CD4-positive, alpha-beta T cell treated with Interleukin-17A for 4 hours (primary cell): ENCODE data around the gene MBD5.
"Not testable (repeated sequence)": the region's sequence is repeated elsewhere in the genome, so short reads cannot be mapped to it uniquely, and the experiment has no call there.

ENCODE experiments used
- DNase-seq: peaks from one replicate; pipeline ENCODE4 v3.0.0-alpha.2; 2020; ENCODE audit warnings: mixed read lengths

MBD5 gene

DNA sequence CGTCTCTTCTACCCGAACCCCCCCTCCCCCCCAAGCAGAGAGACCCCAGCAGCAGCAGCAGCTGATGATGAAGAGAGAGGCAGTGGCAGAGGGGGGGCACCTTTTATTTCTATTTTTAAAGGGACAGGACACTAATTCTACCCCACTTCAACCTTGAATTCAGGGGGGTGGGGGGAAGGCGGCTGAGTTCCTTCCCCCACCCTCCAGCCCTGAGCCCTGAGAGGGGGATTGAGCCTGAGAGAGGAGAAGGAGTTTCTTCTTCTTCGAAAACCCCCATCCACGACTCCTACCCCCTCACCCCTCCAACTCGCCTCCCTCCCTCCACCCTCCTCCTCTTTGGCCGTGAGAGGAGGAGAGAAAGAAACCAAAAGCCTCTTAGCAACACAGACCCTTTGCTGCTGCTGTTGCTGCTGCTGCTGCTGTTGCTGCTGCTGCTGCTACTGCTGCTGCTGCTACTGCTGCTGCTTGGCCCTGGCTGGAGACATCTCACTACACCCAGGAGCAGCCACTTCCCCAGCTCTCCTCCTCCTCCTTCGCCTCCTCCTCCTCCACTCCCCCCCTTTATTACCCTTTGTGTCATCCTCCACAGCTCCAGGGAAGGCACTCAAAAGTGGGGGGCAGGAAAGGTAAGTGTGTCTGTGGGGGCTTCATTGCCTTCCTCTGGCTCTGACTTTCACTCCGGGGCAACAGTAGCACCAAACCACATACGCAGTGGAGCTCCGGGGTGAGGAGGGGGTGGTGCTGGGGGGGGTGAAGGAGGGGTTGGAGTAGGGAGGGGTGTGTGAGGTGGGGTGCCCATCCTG is at the start of gene MBD5:
Gene MBD5, plus strand, starts transcription at position 33 of the 803 bp plus-strand sequence.
- DNase-seq = peak; percentile 50

DNA sequence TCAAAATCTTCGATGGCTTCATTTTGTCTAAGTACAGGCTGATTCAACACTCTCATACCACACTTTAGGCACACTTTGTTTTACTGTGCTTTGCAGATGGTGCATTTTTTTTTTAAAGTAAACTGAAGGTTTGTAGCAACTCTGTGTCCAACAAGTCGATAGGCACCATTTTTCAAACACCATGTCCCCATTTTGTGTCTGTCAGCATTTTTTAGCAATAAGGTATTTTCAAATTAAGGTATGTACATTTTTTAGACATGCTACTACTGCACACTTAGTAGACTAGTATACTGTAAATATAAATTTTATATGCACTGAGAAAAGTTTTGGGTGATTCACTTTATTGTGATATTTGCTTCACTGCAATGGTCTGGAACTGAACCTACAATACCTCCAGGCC is 44.8 kb upstream of the MBD5 start:
- no peak for DNase-seq

DNA sequence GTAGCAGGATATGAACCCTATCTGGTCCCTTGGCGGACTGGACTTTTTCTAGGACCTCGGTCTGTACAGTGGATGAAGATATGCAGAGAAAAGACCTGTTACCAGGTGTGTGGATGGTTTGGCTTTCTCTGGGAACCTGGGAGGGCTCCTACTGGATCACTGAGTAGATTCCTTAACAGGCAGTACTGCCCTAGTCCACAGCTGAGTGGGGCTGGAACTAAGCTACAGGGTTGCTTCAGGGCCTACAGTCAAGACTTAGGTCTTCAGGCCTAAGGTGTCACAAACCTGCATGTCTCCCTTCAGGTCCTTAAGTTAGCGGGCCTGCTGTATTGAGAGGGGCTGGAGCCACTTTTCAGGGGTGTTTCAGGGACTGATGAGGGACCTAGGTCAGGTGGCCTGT is 43.2 kb upstream of the MBD5 start:
- DNase-seq = no peak

DNA sequence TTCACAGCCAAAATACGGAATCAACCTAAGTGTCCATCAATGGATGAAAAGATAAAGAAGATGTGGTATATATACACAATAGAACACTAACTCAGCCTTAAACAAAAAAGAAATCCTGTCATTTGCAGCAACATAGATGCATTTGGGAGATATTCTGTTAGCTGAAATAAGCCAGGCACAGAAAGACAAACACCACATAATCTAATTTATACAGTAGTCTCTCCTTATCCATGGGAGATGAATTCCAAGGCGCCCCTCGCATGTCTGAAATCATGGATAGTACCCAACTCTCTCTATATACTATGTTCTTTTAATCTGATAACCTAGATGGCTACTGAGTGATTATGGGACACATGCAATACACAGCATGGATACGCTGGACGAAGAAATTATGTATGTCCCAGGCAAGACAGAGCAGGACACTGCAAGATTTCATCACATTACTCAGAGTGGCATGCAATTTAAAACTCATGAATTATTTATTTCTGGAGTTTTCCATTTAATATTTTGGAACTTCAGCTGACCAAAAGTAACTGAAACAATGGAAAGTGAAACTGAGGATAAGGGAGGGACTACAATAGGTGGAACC is 39.9 kb upstream of the MBD5 start:
- DNase-seq = no peak

DNA sequence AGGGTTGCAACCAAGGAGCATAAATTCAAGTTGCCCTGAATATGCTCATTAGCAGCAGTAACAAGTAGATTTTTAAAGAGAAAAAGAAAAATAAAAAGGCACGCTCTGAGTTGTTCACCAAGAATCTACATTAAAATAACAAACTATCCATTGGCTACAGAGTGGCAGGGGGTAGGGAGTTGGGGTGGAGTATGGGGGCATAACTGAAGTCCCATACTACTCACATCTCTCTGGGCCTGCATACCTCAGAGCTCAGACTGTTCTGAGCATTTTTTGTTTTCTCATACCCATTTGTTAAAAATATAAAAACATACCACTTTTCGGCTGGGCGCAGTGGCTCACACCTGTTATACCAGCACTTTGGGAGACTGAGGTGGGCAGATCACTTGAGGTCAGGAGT is 31.8 kb upstream of the MBD5 start:
- no peak for DNase-seq

DNA sequence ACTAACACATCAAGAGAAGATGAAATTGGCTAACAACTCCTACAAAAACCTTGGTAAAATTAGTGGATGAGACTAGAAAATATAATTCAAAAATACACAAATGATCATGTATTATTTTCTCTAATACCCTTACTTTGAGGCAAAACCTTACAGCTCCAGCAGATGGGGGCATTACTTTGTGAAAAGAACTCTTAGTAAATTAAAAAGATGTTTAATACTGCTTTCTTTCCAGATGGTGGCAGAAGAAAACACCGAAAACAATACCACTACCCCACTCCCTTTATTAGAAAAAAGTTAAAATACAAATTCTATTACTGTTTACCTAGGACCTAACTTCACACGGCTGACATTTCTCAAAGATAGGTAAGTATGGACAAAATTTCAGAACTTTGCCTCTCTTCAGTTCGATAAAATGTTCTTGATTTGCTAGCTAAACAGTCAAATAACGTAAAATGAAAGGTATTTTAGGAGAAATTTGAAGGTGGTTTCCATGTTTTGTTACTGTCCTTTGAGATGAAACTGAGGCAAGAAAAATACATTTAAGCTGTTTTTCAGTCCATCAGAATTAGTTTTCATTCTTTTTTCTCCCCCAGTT is 31.0 kb upstream of the MBD5 start:
- peak; percentile 32 for DNase-seq

DNA sequence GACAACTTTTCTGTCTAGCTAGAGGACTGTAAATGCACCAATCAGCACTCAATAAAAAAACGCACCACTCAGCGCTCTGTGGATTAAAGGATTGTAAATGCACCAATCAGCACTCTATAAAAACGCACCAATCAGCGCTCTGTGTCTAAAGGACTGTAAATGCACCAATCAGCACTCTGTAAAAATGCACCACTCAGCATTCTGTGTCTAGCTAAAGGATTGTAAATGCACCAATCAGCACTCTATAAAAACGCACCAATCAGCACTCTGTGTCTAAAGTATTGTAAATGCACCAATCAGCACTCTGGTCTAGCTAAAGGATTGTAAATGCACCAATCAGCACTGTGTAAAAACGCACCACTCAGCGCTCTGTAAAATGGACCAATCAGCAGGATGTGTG is 25.9 kb upstream of the MBD5 start:
- DNase-seq = not testable (repeated sequence)

DNA sequence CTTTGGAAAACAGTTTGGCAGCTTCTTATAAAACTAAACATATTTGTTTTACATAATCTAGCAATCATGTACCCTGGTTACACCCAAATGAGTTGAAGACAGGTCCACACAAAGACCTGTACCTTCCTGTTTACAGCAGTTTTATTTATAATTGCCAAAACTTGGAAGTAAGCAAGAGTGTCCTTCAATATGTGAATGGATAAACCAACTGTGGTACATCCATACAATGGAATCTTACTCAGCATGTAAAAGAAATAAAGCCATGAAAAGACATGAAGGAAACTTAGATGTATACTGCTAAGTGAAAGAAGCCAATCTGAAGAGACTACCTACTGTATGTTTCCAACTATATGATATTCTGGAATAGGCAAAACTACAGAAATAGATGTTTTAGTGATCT is 24.1 kb upstream of the MBD5 start:
- DNase-seq = no peak

DNA sequence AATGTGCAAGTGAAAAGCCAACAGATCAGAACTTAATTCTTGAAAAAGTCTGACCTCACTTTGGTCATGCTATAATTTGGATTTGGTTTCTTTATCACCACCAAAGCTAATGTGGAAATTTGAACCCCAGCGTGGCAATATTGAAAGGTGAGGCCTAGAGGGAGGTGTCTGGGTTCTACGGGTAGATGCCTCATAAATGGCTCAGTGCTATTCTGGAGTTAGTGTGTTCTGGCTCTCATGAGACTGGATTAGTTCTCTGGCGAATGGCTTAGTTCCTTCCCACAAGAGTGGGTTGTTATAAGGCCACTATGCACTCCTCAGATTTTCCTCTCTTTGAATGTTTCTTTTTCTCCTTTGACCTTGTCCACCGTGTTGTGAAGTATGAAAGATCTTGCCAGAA is 22.7 kb upstream of the MBD5 start:
- no peak for DNase-seq

DNA sequence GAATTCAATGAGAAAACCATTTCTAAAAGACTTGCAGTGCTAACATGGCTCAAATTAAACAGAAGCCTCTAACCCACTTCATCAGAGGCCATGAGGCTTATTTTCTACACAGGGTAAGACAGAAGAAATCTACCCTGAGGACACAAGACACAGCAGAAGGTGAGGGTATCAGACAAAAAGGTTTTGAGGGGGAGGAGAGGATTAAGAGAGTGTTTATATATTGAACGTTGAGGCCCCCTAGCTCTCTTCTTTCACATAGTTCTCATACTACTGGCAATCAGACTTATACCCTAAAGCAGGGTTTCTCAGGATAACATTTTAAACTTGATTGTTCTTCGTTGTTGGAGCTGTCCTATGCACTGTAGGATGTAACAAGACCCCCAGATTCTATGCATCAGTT is 21.8 kb upstream of the MBD5 start:
- no peak for DNase-seq

DNA sequence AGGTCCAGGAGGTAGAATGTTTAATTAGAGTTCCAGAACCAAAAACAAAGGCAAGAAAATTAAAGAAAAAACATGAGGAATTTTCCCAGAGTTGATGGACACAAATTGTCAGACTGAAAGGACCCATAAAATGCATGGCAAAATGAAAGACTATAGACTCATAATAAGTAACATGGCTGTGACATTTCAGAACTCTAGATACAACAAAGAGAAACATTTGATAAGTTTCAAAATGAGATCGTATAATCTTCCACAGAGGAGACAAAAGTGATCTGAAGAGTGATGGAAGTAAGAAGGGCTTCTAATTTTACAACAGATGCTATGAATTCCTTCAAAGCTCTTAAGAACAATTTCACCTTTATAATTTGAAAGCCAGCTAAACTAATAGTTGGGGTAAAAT is 20.8 kb upstream of the MBD5 start:
- DNase-seq = no peak

DNA sequence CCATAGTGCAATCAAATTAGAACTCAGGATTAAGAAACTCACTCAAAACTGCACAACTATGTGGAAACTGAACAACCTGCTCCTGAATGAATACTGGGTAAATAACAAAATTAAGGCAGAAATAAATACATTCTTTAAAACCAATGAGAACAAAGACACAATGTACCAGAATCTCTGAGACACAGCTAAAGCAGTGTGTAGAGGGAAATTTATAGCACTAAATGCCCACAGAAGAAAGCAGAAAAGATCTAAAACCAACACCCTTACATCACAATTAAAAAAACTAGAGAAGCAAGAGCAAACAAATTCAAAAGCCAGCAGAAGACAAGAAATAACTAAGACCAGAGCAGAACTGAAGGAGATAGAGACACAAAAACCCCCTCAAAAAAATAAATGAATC is 18.5 kb upstream of the MBD5 start:
- not testable (repeated sequence) for DNase-seq

DNA sequence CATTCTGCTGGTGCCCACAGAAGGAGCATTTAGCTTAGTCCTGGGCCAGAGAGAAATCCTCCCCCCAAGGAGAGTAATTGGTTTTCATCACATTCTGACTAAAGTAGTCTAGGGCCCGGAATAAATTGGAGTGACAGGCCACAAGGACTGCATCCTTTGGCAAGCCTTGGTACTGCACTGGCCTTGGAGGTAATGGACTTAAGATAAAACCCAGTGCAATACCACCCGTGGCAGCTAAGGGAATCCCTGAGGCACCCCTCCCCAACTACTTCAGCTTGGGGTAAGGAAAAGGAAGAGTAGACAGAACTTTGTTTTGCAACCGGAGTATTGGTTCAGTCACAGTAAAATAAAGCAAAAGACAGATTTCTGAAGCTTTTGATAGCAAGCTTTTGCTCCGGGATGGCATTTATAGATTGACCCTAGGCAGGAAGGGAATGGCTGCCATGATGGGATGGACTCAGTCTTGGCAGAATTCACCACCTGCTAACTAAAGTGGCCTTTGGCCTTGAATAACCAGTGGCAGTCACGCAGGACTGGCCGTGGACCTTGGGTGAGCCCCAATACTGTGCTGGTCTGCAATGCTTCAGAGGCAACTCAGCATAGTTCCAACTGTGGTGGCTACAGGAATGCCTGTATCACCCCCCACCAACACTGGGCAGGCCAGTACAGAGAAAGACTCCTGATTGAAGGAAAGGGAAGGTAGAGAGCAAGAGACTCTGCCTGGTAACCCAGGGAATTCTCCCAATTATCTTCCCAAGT is 14.5 kb upstream of the MBD5 start:
- no peak for DNase-seq

DNA sequence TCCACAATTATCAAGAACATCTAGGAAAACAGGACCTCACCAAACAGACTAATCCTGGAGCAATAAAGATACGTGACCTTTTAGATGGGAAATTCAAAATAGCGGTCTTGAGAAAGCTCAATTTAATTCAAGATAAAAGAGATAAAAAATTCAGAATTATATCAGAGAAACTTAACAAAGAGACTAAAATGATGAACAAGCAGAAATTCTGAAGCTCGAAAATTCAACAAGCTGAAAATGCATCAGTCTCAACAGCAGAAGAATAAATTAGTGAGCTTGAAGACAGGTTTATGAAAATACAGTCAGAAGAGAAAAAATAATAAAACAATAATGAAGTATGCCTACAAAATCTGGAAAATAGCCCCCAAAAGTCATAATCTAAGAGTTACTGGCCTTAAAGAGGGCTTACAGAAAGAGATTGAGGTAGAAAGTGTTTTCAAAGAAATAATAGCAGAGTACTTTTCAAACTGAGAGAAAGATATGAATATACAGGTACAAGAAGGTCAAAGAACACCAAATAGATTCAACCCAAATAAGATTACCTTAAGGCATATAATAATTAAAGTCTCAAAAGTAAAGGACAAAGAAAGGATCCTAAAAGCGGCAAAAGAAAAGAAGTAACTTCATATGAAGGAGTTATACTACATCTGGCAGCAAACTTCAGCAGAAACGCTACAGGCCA is 13.5 kb upstream of the MBD5 start:
- no peak for DNase-seq

DNA sequence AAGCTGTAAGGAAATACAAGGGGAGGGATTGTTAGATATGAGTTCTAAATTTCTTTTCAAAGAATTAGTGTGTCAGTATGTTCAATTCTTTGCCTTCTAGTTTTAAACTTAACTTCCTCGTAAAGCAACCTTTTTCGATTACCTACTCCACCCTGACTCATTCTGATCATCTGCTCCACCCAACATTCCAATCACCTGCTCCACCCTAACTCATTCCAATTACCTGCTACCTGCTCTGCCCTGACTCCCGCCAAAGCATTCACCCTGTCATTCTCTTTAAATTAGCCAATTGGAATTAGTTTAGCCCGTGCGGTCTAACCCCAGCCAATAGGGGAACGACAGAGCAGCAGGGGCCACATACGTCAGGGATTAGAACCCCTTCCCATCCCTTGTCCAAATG is 12.5 kb upstream of the MBD5 start:
- not testable (repeated sequence) for DNase-seq

DNA sequence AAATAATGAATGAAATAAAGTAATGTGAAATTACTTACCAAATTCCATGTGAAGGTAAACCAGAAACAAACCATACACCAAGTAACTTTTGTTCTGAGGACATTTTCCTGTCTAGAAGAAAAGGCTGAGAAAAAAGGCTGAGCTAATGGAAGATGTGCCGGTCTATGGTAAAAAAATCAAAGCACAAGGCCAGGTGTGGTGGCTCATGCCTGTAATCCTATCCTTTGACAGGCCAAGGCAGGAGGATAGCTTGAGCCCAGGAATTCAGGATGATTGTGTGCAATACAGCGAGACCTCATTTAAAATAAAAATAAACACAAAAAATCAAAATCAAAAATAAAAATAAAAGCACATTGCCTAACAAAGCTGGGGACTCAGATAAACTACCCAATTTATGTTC is 7.0 kb upstream of the MBD5 start:
- no peak for DNase-seq

DNA sequence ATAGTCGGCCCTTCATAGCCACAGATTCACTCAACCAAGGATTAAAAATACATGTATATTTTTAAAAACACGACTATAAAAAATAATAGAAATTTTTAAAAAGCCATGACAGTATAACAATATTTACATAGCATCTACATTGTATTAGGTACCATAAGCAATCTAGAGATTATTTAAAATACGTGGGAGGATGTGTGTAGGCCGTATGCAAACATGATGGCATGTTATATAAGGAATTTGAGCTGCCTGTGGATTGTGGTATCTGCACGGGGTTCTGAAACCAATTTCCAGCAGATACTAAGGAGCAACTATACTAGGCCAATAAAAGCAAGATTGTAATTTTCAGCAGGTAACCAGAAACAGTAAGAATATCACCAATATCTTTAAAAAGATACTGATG is 6.3 kb upstream of the MBD5 start:
- DNase-seq = no peak

DNA sequence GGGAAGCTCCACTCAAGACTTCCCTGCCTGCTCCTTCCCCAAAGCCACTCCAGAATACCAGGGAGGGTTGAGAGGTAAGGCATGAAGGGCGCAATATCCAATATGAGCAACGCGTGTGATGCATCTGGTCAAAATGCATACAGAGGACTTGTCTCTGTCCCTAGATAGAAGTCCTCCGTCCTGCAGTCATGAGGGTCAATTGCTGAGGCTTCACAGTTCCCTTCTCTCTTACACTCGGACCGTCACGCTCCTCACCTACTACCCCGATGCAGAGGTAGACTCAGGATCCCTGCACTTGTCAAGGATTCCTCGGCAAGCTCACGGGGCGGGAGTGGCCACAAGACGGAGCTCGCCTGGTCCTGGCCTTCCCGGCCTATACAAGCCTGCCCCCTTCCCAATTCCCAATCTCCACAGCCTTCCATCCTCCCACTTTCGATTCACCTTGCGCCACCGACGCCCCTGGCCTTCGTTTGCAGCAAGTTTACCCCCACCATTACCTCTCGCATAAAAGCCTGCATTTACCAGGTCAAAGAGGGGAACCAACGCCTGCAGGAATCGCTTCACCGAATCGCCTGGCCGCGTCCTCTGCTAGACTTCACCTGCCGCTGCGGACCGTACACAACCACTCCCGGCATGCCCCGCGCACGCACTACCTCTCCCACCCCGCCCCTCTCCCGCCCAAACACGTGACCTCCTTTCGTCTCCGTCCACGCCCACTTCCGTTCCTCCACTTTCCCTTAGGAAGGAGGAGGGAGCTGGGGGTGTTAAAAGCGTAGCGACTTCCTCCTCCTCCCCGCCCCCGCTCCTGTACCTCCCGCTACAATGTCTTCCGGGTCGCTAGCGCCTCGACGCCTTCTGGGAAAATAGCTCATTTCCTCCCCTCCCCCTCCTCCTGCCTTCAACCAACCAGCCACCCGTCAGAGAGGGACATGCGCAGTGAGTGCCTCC is 506 bp upstream of the MBD5 start, which contains the start of gene ORC4:
Gene ORC4, minus strand, starts transcription at position 627 of the 948 bp plus-strand sequence. CDS start 44,779 bp downstream, outside the sequence.
- DNase-seq = peak; percentile 98

DNA sequence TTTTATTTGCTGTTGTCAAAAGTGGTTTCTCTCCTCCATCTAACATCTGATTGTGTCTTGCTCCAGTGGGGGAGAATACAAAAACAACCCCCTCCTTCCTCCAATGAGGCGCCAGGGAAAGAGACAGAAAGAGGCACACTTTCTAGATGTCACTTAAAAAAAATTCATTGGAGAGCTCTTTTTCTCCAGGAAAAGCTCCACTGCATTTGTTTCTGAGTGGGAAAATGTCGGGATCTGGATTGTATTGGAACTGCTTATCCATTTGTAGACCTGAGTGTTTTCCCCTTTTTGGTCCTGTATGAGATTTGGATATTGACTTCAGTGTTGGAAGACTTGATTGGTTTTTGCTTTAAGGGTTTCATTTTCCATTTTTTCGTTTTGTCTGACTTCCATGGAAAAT is 995 bp downstream of the MBD5 start:
- DNase-seq = no peak

DNA sequence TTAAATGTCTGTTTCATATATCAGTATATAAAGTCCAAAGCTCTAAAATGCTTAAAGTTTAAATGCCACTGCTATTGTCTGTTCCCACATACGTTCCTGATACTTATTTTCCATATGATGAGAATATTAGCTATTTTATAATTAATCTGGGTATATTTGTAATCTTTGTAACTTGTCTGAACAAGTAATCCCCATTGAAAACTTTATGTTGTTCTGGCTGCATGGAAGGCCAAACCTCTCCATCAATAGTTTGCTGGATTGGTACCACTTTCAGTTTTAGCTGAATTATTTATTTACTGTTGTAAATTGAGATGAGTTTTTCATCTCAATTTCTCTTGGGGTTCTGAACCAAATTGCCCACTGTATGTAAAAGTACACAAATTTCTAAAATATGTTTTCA is 1.5 kb downstream of the MBD5 start:
- DNase-seq = no peak

DNA sequence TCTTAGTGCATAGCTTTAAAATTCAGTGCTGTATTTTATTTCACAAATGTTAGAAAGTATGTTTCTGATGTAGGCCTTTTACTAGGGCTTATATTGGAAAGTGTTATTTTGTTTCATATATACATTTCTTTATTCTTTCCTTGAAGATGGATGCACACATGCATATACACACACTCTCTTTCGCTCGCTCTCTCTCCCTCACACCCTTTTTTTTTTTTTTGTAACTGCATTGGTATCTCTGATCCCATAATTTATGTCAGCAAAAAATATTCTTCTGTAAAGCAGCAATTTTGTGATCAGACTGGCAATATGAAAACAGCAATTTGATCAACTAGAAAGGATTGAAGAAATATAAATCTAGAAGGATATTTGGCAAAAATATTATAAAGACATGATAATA is 2.0 kb downstream of the MBD5 start:
- no peak for DNase-seq

DNA sequence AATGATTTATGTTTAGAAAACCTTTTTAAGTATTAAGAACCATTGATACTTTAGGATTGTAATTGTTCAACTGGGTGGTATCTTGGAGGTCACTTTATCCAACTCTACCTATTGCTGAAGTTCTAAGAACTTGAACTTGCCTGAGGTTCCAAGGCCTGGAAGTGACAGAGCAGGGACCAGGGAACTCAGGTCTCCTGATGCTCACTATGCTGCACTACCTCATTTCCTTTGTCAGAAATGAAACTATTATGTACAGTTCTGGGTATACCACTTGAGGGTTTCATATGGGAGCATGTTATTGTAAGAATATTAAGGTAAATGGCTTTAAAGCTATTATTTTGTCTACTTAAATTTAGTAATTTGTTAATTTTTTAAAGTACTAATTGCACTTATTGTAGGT is 3.0 kb downstream of the MBD5 start:
- peak; percentile 9 for DNase-seq
